SIG-M5 (cell line): ENCODE measurements around the gene CD47.

ENCODE experiments used
- DNase-seq: peaks from one replicate; lab custom pipeline; 2025; lab: John Stamatoyannopoulos, UW

CD47 gene

DNA sequence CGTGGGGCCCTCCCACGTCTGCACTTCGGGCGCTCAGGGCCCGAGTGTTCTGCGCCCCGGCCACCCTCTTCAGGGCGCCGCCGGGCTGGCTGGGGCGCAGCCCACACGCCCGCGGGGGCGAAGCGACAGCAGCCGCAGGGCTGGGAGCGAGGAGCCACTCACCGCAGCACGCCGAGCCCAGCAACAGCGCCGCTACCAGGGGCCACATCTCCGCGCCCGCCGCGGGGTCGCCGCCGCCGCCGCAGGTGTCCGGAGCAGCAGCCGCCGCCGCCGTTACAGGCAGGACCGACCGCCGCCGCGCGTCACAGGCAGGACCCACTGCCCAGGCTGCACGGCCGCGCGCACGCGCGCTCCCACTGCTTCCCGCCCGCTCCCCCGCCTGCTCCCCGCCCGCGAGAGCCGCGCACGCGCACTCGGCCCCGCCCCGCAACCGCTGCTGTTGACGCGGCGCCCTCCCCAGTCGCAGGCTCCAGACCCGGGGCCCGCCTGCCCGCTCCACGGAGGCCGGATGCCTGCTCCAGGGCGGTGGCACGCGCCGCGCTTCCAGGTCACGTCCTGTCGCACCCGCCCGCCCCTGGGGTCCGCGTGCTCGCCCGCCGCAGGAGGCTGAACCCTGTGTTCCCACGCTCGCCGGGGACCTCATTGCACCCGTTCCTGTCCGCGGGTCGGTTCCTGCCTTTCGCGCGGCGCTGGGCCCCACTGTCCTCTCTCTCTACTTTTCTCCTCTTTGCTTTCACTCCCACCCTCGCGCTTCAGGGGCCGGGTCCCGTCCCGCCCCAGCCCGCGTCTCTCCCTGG lies at the start of gene CD47:
Gene CD47 (minus strand): TSS at position 331 of the 797 bp plus-strand sequence. CDS start 123 bp downstream, at position 208.
- no peak for DNase-seq

DNA sequence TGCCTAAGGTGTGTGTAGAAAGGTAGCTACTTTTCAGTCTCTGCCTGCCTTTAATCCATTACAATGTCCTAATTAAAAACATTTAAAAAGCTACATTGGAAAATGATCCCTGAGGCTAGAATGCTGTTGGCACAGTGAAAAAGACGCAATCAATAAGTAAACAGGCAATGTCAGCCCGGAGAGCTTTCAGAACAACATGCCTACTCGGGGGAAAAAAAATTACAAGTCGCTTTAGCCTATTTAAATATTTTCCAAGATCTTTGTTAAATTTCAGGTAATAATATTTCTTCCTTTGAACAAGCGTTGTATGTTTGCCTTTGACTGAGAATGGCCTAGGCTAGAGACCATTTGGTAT lies 46.6 kb upstream of the CD47 start:
- DNase-seq, result no peak

DNA sequence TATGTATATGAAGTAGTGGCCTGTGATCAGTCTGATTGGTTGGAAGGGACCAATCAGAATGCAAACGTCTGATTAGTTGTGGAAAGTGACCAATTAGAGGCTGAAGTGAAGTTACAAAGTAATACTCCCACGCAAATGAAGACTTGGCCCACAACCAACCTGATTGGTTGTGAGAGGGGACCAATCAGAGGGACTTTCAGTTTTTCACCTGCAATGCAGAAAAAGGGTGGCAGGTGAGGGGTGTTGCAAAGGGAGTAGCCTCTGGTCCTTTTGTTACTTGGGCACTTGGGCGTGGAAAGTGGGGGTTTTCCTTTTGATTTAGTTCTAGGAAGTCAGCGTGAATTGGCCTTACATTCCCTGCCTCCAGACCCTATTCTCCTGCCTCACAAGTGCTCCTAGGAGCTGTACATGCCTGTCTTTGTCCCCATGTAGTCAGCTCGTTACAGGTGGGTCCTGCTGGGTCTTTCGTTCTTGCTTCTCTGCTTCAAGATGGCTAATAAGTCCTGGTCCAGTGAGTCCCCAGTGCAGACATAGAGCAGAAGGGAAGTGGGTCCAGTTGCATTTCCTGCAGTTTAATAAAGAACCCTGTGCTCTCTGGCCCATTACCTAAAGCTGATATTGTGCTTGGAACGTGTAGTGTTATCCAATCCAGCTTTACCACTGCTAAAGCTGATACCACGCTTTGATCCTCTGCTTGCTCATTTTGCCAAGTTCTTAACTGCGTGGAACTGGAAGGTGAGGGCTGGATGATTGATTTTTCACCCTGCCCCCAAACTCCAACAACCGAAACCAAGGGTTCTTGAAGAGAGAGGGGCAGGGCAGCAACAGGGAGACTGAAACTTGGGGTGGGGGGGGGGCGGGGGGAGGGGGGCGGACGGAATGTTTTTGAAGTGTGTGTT lies 46.0 kb upstream of the CD47 start:
- DNase-seq, result no peak

DNA sequence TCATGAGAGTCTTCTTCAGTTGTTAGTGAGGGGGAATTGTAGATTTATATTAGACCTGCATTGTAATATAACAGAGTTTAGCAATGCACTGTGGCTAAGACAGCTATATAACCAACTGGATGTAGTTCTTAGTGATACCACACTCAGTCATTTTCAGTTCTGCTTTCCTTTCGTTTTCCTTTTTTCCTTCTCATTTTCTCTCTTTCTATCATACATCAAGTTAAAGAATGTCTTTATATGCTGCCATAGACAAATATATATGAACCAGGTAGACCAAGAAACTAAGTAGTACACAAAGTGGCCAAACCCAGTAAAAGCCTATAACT lies 43.7 kb upstream of the CD47 start:
- no peak for DNase-seq

DNA sequence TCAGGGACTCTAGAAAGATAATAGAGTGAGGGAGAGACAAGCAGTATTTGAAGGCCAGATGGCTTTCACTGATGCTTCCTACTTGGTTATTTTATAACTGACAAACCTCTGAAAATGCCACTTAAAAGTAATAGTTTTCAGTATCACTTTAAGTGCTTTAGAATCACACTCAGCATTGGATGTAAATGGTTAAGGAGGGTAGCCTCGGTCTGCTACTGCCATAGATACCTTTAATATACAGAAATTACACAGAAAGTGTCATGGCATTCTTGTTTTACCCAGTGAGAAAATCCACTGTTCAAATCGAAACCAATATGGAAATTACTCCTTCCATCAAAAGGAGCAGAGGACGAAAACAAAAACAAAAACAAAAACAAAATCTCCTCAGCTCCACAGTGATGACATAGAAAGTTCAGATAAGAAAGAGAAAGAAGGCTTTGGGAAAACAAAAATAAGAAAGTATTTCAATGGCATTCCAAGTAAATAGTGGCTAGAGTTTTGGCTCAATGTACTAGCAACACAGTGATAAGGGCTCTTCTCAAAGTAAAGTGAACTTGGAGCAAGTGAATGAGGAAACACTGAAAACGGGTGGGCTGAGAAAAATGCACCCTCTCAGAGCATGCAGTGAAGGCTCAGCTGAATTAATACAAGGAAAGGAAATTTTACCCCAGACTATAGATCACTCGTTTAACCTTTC lies 43.2 kb upstream of the CD47 start:
- DNase-seq, result no peak

DNA sequence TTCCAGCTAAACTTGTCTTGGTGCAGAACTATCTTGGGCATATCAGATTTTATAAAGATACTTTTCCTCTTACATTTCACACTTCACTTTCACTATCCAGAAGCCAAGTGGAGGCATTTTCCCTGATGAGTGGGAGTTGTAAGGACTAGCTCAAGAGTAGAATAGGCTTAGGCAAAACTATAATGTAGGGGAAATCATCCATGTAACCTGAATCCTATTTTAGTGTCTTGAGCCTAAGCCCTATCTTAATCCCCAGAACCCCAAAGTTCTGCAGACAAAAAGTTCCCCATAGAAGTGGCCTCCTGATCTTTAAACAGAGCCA lies 42.2 kb upstream of the CD47 start:
- no peak for DNase-seq

DNA sequence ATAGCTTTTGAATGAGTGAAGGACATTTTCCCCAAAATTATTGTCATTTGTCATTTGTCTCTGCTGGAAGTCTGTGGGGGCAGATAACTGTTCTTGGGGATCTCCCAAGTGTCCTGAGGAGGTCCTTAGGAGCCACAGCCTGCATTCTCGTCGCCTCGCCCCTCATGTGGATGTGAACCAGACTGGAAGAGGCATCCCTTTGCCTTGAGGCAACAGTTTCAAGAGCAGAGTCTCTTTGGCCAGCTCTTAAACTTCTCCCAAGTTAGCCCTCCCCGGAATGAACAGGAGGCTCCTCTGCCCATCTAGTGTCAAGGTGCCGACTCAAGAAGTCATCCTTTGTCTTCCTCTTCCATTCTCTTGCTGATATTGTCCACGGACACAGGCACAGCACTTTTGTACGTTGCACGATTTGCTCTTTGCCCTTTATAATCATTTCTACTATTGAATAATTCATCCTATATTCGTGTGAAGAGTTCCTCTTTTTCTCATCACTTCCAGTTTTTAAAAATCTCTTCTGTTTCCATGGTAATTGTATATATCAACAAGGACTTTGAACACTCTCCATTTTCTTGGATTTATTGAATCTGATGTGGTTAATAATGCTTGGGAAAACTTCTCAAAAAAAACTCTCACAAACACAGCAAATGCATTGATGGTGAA lies 40.8 kb upstream of the CD47 start:
- no peak for DNase-seq

DNA sequence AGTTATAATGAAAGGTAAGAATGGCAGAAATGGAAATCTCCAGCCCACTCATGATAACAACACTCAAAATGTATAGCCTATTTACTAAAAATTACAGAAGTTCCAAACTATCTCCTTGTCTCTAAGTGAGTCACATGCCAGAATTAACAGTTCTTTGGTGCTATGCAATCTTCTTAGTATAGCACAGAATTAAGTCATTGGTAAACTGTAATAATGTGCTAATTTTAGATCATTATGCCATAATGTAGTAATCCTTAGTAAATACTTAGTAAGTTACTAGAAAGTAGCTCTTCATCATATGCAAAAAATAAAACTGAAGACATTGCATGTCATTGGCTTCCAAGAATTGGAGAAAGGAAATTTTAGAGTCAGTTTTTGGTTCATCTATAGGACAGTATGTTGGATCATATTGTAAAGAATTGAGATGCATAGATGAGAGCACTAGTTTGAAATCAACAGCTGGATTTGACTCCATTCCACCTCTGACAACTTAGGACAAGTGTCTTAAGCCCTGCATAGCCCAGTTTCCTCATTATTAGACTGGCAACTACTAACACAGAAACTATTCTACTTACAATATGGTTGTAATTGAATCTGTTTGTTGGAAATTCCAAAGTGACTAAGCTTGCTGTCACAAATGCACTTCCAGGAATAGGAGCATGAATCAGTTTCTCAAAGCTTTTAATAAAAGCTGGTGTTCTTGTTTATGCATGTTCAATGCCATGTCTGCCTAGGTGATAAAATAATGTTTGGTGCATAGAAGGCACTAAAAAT lies 40.1 kb upstream of the CD47 start:
- peak; percentile 55 for DNase-seq

DNA sequence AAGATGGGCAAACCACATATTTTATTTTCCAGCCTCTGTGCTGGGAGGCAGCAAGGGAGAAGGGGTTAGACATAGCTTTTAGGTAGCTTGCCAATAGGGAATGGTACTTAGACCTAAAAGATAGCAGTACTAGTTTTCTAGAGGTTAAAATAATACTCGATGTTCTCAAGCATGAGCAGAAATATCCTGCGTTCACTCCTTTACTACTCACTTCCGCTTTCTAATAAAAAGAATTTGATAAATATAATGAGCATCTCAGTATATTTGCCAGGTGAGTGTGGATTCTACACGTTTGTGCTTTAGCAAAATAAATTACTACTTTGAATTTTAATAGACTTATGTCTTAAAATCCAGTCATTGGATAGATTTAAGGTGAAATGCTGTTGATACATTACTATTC lies 39.4 kb upstream of the CD47 start:
- DNase-seq, result no peak

DNA sequence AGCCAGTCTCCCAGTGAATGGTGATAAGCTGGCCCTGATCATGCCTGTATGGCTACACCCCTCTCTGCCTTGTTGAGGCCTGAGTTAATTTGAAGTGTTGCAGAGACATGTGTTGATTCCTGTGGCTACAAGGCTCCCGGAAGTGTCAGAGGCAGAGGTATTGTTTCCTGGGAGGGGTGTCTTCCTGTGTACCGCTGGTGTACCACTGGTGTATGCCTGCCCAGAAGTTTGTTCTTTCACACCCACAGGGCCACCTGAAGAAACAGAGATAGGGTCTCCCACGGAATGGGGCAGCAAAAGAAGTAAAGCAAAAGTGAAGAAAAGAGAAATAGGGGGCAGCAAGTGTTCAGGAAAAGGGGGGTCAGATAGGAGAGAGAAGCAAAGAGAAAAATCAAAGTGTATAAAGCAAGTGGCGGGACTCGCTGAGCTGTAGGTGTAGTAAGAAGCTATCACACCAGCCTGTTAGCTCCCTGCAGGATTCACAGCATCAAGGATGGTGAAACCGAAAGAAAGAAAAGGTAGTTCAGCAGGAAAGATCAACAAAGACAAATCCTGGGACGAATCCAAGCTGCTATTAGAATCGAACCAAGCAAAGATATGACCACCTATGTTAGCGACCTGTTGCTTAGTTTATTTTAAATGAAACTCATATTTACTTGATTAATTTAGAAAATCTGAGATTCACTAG lies 36.6 kb upstream of the CD47 start:
- DNase-seq, result no peak

DNA sequence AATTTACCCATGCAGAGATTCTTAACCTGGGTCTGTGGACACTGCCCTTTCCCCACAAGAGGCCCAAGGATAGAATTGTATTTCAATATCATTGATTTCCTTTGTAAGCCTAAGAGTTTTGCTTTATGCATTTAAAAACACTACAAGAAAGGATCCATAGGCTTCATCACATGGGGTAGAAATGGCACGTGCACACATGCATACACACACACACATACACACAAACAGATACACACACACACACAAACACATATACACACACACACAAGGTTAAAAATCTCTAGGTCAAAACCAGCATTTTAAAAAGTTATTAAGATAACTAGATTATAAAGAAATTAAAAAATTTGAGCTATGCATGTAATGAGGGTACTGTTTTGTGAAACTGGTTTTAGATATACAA lies 35.5 kb upstream of the CD47 start:
- DNase-seq, result no peak

DNA sequence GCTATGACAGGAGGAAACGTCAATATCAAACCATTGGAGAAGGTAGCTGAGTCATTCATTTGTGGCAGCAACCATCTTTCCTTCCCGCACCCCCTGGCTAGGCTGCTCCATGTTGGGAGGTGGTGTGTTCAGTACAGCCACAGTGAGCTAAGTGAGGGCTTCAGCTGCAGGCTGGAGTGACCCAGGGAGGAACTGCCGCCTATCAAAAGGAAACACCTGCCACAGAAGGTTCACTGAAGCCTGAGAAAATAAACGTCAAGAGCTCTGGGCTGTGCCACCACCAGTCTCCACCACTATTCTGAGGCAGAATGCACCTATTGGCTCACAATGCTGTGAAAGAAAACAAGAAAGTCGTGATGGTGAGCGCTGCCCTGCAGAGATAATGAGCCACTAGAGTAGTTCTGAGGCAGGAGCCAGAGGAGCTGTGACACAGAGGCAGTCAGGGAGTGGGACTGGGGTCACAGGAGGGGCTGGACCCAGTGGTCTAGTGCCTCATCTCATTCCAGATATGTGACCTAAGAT lies 34.8 kb upstream of the CD47 start:
- DNase-seq, result no peak

DNA sequence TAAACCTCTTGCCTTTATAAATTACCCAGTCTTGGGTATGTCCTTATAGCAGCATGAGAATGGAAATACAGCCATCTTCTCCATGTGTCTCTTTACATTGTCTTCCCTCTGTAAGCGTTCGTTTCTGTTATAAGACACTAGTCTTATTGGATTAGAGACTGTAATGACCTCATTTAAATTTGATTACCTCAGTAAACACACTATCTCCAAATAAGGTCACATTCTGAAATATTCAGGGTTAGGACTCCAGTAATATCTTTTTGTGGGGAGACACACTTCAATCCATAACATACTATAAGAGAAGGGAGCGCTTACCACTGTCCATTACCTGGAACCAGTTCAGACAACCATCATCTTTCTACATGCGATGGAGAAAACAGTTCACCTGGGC lies 34.3 kb upstream of the CD47 start:
- no peak for DNase-seq

DNA sequence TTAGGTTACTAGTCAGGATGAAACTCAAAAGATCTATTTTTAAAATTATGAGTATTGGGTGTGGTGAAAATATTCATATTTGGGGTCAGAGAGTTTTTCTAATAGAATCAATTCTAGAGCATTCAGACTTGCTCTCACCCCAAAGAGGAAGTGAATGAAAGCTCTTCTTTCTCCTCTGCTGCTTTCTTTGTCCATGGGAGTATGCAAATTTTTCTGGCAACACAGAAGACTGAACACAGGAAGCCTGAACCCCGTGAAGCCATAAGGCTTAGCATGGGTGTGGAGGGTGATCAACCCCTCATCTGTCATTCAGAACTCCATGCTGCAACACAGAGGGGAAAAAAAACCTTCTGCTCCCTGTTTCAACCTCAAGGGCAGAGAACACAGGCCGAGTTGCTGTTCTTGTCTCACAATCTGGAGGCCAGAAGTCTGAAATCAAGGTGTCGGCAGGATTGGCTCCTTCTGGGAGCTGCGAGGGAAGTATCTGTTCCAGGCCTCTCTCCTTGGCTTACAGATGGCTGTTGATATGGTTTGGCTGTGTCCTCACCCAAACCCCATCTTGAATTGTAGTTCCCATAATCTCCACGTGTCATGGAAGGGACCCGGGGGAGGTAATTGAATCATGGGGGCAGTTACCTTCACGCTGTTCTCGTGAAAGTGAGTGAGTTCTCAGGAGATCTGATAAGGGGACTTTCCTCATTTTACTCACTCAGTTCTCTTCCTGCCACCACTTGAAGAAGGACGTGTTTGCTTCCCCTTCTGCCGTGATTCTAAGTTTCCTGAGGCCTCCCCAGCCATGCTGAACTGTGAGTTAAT lies 33.7 kb upstream of the CD47 start:
- peak; percentile 29 for DNase-seq

DNA sequence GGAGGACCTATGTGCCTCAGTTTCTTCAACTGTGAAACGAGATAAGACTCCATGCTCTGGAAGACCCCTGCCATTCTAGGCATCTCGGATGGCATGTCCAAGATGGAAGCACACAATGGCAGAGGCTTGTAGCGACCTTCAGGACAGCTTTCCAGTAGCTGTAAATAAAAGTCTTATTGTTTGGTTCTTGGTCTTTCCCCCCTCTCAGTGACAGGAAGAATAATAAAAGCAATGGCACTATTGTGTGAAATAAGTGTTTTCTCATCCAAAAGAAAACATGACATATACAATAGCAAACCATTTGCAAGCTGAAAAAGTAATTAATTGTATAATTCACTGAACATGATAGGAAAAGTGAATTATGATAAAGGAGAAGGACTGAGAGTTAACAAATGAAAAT lies 32.5 kb upstream of the CD47 start:
- no peak for DNase-seq

DNA sequence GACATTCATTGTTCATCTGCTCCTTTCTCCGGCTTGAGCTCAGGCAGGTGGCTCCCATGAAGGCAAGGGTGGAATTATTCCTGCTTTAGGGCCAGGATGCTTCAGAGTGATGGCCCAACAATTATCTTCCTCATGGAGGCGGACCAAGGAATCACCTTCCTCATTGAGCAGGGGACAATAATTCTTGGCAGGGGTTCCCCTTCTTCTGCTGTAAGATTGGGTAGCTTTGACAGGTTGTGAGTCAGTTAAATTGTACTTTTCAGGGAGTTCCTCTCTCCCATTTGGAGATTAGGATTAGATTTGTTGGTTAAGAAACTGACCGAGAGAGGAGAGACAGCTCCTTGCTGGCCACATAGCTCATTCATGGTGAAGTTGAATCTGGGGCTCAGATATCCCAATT lies 31.4 kb upstream of the CD47 start:
- no peak for DNase-seq

DNA sequence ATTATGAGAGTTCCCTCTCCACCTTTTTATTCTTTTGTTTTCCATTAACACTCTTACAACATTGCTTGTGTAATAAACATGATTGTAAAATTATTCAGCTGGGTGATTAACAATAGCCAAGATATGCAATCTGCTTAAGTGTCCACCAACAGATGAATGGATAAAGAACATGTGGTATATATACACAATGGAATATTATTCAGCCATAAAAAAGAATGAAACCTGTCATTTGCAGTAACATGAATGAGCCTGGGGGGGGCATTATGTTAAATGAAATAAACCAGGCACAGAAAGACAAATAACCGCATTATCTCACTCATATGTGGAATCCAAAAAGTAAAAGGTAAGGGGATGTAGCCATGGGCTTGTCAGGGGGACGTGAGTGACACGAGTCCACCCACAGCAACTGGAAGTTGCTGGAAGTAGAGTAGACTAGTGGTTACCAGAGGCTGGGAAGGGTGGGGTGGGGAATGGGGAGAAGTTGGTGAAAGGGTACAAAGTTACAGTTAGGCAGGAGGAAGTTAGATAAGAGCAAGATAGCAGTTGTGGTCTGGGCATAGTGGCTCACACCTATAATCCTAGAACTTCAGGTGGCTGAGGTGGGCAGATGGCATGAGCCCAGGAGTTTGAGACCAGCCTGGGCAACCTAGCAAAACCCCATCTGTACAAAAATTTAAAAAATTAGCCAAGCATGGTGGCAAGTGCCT lies 28.7 kb upstream of the CD47 start:
- DNase-seq, result no peak

DNA sequence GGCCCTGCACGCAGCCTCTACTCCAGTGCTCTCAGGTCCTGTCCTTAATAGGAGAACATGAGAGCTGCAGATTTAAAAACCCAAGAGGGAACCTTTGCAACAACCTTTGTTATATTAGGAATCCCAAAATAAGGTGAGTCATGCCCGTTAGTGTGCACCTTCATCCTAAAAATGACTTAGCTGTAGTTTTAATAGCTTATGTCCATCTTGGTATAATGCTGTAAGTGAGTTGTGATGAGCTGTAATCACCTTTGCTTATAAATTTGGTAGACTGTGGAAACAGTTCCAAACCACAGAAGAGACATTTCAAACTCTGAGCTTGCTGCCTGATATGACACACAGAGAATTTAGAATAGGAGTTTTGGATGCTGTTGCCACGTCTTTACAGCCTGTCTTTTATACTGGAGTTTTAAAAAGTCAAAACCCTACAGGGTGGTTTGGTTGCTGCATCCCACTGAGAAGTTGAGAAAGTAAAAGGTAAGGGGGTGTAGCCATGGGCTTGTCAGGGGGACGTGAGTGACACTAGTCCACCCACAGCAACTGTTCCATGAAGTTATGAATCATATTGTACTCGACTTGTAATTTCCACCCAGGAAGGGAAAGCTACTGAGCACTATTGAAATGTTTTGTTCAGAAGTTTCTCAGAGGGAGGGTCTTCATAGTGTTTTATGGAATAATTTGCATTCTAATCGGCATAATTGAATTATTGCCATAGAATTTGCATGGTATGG lies 27.4 kb upstream of the CD47 start:
- no peak for DNase-seq
